ENCODE results near the gene CYP19A1. TPM values are rescaled to one million over a fixed set of nuclear protein-coding genes. Genes with fewer than 3 reads are reported as not detected.
"Not testable (repeated sequence)": the region's sequence is repeated elsewhere in the genome, so short reads cannot be mapped to it uniquely, and the experiment has no call there.

The CYP19A1 gene
- total RNA-seq, 1 experiment from 2014 or later, result 0.48 TPM

- no peak for DNase-seq (ENCODE audit: low read depth)
These were observed 75.9 kb downstream of the CYP19A1 start for GRCh38 chr15:51262463-51262862.

GRCh38 chr15:51261113-51261512, 77.3 kb downstream of the CYP19A1 start:
- not testable (repeated sequence) for DNase-seq (ENCODE audit: low read depth)

GRCh38 chr15:51260202-51260601, 78.2 kb downstream of the CYP19A1 start:
- DNase-seq (ENCODE audit: low read depth), result peak; percentile 77

GRCh38 chr15:51255533-51255932, 82.9 kb downstream of the CYP19A1 start:
- DNase-seq (ENCODE audit: low read depth), result no peak

GRCh38 chr15:51253366-51253765, 85.0 kb downstream of the CYP19A1 start:
- no peak for DNase-seq (ENCODE audit: low read depth)

- no peak for DNase-seq (ENCODE audit: low read depth)
These were observed 85.7 kb downstream of the CYP19A1 start for GRCh38 chr15:51252671-51253070.

GRCh38 chr15:51251556-51251955, 86.8 kb downstream of the CYP19A1 start:
- DNase-seq (ENCODE audit: low read depth), result no peak

- DNase-seq (ENCODE audit: low read depth), result no peak
These were observed 88.0 kb downstream of the CYP19A1 start for GRCh38 chr15:51250217-51251011.

- DNase-seq (ENCODE audit: low read depth), result no peak
These were observed 92.8 kb downstream of the CYP19A1 start for GRCh38 chr15:51245628-51246027.

GRCh38 chr15:51244423-51244869, 94.0 kb downstream of the CYP19A1 start:
- no peak for DNase-seq (ENCODE audit: low read depth)

- no peak for DNase-seq (ENCODE audit: low read depth)
These were observed 94.6 kb downstream of the CYP19A1 start for GRCh38 chr15:51243774-51244173.

- no peak for DNase-seq (ENCODE audit: low read depth)
These were observed 98.3 kb downstream of the CYP19A1 start for GRCh38 chr15:51240066-51240465.

GRCh38 chr15:51237816-51238215, 100.6 kb downstream of the CYP19A1 start:
- no peak for DNase-seq (ENCODE audit: low read depth)

GRCh38 chr15:51234176-51234927, 104.0 kb downstream of the CYP19A1 start:
- no peak for DNase-seq (ENCODE audit: low read depth)

GRCh38 chr15:51232581-51232980, 105.8 kb downstream of the CYP19A1 start:
- DNase-seq (ENCODE audit: low read depth), result no peak

GRCh38 chr15:51229907-51230330, 108.5 kb downstream of the CYP19A1 start:
- DNase-seq (ENCODE audit: low read depth), result peak; percentile 51

- DNase-seq (ENCODE audit: low read depth), result peak; percentile 96
These were observed 110.3 kb downstream of the CYP19A1 start for GRCh38 chr15:51227940-51228732.

GRCh38 chr15:51226576-51227210, 111.7 kb downstream of the CYP19A1 start:
- DNase-seq (ENCODE audit: low read depth), result no peak

GRCh38 chr15:51224428-51224827, 114.0 kb downstream of the CYP19A1 start:
- DNase-seq (ENCODE audit: low read depth), result peak; percentile 27

- peak; percentile 95 for DNase-seq (ENCODE audit: low read depth)
These were observed 114.6 kb downstream of the CYP19A1 start for GRCh38 chr15:51223771-51224229.

- no peak for DNase-seq (ENCODE audit: low read depth)
These were observed 120.0 kb downstream of the CYP19A1 start for GRCh38 chr15:51218299-51218938.
